Tibial nerve (tissue), 4 donors: ENCODE results near the gene ACP3. TPM values are rescaled to one million over a fixed set of nuclear protein-coding genes. Genes with fewer than 3 reads are reported as not detected.

Source experiments
- DNase-seq, 2 donors: peaks; one replicate each; pipeline ENCODE4 v3.0.0-alpha.2; 2019; ENCODE audit warnings: low spot score in 2 of 2
- H3K27ac ChIP-seq, 4 donors: fragments of 200-600 bp; sonication (generic) in 3 of 4; one replicate each; pipeline ENCODE4 v1.5.1; 2017 to 2019; ENCODE audit warnings: mild to moderate bottlenecking in 1 of 4
- H3K27me3 ChIP-seq, 2 donors: fragments of 200-600 bp; sonication (generic) in 1 of 2; one replicate each; pipeline versions ENCODE4 v1.5.1 to v1.6.0; 2017 to 2019
- H3K36me3 ChIP-seq, 3 donors: fragments of 200-600 bp; sonication (generic); one replicate each; pipeline ENCODE4 v1.5.1; 2018 to 2019
- H3K4me1 ChIP-seq, 4 donors: fragments of 200-600 bp; sonication (generic) in 3 of 4; one replicate each; pipeline ENCODE4 v1.5.1; 2017 to 2019
- H3K4me3 ChIP-seq, 4 donors: fragments of 200-600 bp; sonication (generic) in 3 of 4; one replicate each; pipeline ENCODE4 v1.5.1; 2017 to 2019; ENCODE audit warnings: mild to moderate bottlenecking in 1 of 4, moderate library complexity in 1 of 4
- H3K9me3 ChIP-seq, 4 donors: fragments of 200-600 bp; sonication (generic) in 3 of 4; one replicate each; pipeline ENCODE4 v1.5.1; 2017 to 2019
- EP300 ChIP-seq, 2 donors: sonication (generic); formaldehyde crosslinking; IDR thresholded peaks; one replicate each; pipeline ENCODE4 v1.6.1; 2017; ENCODE audit warnings: antibody characterized with exemption in 2 of 2, mild to moderate bottlenecking in 1 of 2
- POLR2A ChIP-seq, 2 donors: fragments of 450-650 bp; IDR thresholded peaks; one replicate each; pipeline ENCODE4 v1.6.1; 2017; ENCODE audit warnings: antibody characterized with exemption in 2 of 2, mild to moderate bottlenecking in 2 of 2, moderate library complexity in 2 of 2
- WGBS, 2 donors: methylation state at CpG; one replicate each; pipeline ENCODE4 v1.1.5; 2018; 5-methylcytosine and 5-hydroxymethylcytosine counted together
- total RNA-seq, 4 donors: library from RNA; depleted of rRNA; stranded (reverse); fragments of >200 nt; gene quantifications; one replicate each; pipeline ENCODE4 v1.1.0, GENCODE V29; 2016
- TF ChIP-seq, protein P1 (sequence below), 5 experiments: fragments of 200-600 bp in 3 of 5; fragments of 450-650 bp in 2 of 5; sonication (generic) in 3 of 5; IDR thresholded peaks; one replicate each; pipeline ENCODE4 v1.5.1; 2016 to 2019; ENCODE audit warnings: antibody characterized with exemption in 5 of 5, mild to moderate bottlenecking in 3 of 5, moderate library complexity in 2 of 5

Gene ACP3
- total RNA-seq, 4 donors from 2014 or later: 0.42 to 5.0 (median 3.3) TPM; not detected in 1

DNA sequence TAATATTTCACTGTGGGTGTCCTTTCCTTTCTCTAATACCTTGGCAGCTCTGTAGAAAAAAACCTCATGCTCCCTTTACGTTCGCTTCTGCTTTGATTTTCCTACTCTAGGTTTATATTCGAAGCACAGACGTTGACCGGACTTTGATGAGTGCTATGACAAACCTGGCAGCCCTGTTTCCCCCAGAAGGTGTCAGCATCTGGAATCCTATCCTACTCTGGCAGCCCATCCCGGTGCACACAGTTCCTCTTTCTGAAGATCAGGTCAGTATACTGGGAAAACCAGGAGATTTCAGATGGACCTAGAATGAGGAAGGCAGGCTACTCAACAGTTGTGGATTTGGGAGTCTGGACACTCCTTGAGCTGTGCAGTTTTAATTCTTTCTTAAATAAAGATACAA is 14.9 kb downstream of the ACP3 start:
- H3K4me3 ChIP-seq: no peak overlapping the region
- H3K4me1 ChIP-seq: no peaks in the 10 kb centered on the region
- H3K36me3 ChIP-seq: no peaks in the 10 kb centered on the region
- no peaks in the 10 kb centered on the region for H3K9me3 ChIP-seq
- H3K27me3 ChIP-seq: no peaks in the 10 kb centered on the region
- TF ChIP-seq, protein P1, sequence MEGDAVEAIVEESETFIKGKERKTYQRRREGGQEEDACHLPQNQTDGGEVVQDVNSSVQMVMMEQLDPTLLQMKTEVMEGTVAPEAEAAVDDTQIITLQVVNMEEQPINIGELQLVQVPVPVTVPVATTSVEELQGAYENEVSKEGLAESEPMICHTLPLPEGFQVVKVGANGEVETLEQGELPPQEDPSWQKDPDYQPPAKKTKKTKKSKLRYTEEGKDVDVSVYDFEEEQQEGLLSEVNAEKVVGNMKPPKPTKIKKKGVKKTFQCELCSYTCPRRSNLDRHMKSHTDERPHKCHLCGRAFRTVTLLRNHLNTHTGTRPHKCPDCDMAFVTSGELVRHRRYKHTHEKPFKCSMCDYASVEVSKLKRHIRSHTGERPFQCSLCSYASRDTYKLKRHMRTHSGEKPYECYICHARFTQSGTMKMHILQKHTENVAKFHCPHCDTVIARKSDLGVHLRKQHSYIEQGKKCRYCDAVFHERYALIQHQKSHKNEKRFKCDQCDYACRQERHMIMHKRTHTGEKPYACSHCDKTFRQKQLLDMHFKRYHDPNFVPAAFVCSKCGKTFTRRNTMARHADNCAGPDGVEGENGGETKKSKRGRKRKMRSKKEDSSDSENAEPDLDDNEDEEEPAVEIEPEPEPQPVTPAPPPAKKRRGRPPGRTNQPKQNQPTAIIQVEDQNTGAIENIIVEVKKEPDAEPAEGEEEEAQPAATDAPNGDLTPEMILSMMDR (IDR thresholded peaks at IDR 0.05): no peak
- H3K27ac ChIP-seq: no peak overlapping the region
- 85 to 87% methylated on average over 6 of the region's 6 CpGs for WGBS, 2 donors
- DNase-seq: no peak

DNA sequence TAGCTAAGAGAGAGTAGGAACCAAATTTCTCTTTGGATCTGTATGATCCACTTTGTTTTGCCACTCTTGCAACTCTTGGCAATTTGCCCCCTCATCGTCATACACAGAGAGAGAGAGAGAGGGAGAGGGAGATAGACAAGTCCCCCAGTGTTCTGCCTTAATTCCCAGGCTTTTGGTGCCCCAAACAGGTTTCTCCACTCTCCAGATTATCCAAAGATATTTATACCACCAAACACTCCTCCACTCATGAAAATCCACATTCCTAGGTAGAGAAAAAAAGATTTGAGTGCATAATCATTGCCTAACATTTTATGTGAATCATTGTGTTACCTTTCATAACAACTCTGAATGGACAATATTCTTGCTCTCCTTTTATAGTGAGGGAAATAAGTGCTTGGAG is 15.3 kb downstream of the ACP3 start:
- no peaks in the 10 kb centered on the region for H3K36me3 ChIP-seq
- H3K27ac ChIP-seq: no peak overlapping the region
- no peaks in the 10 kb centered on the region for H3K9me3 ChIP-seq
- TF ChIP-seq, protein P1 (IDR thresholded peaks at IDR 0.05): no peak
- TF ChIP-seq POLR2A (IDR thresholded peaks at IDR 0.05) (no peak), EP300 (IDR thresholded peaks at IDR 0.05) (no peak)
- H3K4me3 ChIP-seq: no peak overlapping the region
- no peaks in the 10 kb centered on the region for H3K4me1 ChIP-seq
- no peaks in the 10 kb centered on the region for H3K27me3 ChIP-seq
- DNase-seq: no peak
- 21 to 30% methylated on average over 1 of the region's 1 CpG for WGBS, 2 donors

DNA sequence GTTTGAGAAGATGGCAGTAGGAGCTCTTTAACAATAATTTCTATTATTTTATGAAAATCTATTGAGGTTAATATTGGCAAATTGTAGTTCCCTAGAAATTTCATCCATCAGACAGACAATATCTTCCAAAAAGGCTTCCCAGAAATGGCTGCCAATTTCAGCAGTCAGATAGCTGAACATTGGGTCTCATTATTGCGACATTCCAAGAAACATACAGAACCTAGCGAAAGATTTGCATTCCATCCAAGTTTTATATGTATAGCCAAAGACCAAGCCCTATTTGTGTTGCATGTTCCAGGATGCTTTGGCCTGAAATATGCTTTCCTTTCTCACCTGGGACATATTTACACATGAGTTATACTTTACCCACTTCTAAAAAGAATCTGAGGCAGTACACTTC is 24.5 kb downstream of the ACP3 start:
- Histone ChIP-seq H3K27me3 (no peaks in the 10 kb centered on the region), H3K36me3 (no peaks in the 10 kb centered on the region), H3K9me3 (no peaks in the 10 kb centered on the region), H3K4me3 (no peak overlapping the region), H3K4me1 (peaks cover 0 to 10% (median 0%) of the 10 kb centered on the region in 4 donors), H3K27ac (no peak overlapping the region)
- 78 to 82% methylated on average over 2 of the region's 2 CpGs for WGBS, 2 donors
- no peak for DNase-seq
- TF ChIP-seq POLR2A (IDR thresholded peaks at IDR 0.05) (no peak), EP300 (IDR thresholded peaks at IDR 0.05) (no peak)
- TF ChIP-seq, protein P1 (IDR thresholded peaks at IDR 0.05): no peak

DNA sequence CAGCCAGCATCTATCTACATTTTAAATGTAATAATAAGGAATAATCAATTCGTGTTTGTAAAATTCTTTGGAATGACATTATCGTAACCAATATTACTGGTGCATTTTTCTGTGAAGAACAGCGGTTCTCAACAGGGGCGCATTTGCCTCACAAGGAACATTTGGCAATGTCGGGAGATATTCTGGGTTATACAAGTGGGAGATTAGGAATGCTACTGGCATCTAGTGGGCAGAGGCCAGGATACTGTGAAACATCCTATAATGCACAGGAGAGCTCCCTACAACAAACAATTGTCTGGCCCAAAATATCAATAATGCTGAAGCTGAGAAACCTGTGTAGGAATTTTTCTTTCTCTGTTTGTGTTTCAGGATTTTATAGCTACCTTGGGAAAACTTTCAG is 25.0 kb downstream of the ACP3 start:
- no peaks in the 10 kb centered on the region for H3K9me3 ChIP-seq
- no peak overlapping the region for H3K4me3 ChIP-seq
- no peak overlapping the region for H3K27ac ChIP-seq
- WGBS, 2 donors: 56 to 63% methylated on average over 5 of the region's 5 CpGs
- TF ChIP-seq, protein P1 (IDR thresholded peaks at IDR 0.05): no peak
- TF ChIP-seq POLR2A (IDR thresholded peaks at IDR 0.05) (no peak), EP300 (IDR thresholded peaks at IDR 0.05) (no peak)
- H3K4me1 ChIP-seq: peaks cover 0 to 12% (median 0%) of the 10 kb centered on the region in 4 donors
- no peaks in the 10 kb centered on the region for H3K36me3 ChIP-seq
- no peak for DNase-seq
- H3K27me3 ChIP-seq: no peaks in the 10 kb centered on the region

DNA sequence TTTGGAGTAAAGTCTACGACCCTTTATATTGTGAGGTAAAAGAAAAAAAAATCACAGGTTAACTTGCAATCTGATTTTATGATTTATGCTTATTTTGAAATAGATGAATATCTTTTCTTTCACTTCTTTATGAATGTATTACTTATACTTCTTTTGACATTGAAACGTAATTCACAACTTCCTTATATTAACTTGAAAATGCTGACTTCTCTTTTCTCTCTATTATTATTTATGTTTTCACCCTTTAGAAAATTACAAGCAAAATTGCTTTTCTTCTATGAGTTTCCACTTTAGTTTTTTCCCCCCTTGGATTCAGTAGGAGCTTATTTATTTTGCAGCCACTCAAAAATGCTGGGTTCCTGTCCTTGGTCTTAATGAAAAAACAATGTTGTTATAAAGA is 25.4 kb downstream of the ACP3 start:
- no peak for DNase-seq
- Histone ChIP-seq H3K27me3 (no peaks in the 10 kb centered on the region), H3K36me3 (no peaks in the 10 kb centered on the region), H3K4me1 (peaks cover 0 to 14% (median 0%) of the 10 kb centered on the region in 4 donors), H3K27ac (no peak overlapping the region), H3K9me3 (no peaks in the 10 kb centered on the region), H3K4me3 (peak overlapping the region in 1 of 4 donors; percentile 13)
- 55 to 60% methylated on average over 2 of the region's 2 CpGs for WGBS, 2 donors
- TF ChIP-seq POLR2A (IDR thresholded peaks at IDR 0.05) (no peak), EP300 (IDR thresholded peaks at IDR 0.05) (no peak)
- TF ChIP-seq, protein P1 (IDR thresholded peaks at IDR 0.05): no peak
